ENCODE data around the gene ESCO1. TPM values are rescaled to one million over a fixed set of nuclear protein-coding genes. Genes with fewer than 3 reads are reported as not detected.
"Not testable (repeated sequence)": the region's sequence is repeated elsewhere in the genome, so short reads cannot be mapped to it uniquely, and the experiment has no call there.

Gene ESCO1
- total RNA-seq, 1 donor from 2014 or later: 14.3 TPM

DNA sequence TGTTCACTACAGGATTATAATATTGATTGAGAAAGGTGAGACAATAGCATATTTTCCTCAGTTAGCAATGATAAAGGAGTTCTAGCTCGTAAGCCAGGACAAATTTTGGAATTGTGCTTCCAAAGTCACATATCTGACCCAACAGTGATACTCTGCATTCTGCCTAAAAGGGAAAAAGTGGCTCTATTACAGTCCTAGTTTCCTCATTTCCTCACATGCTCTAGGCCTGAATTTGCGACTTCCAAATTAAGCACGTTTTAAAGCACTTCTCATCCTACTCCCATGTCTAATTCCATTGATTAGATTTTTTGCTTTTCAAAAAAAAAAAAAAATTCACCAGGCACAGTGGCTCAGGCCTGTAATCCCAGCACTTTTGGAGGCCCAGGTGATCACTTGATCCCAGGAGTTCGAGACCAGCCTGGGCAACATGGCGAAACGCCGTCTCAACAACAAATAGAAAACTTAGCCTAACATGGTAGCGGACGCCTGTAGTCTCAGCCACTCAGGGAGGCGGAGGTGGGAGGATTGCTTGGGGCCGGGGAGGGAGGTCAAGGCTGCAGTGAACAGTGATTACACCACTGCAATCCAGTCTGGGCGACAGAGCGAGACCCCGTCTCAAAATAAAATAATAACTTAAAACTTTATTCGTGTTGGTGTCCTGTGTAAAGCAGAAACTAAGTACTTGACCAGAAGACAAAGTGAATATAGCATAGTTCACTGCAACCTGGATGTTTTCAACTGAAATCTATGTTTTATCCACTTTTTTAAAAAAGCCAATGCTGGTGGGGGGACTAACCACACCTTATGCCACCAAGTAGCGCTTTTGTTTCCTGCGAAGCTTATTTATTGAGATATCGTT, 1.5 kb downstream of the ESCO1 start:
- H3K36me3 Mint-ChIP-seq (ENCODE audit: unreplicated experiment): peaks cover under 1% of the 10 kb centered on the region
- peak overlapping the region; percentile 98 for H3K27ac Mint-ChIP-seq (ENCODE audit: unreplicated experiment)
- peaks cover 13% of the 10 kb centered on the region for H3K9me3 Mint-ChIP-seq (ENCODE audit: unreplicated experiment)
- TF ChIP-seq, protein P1, sequence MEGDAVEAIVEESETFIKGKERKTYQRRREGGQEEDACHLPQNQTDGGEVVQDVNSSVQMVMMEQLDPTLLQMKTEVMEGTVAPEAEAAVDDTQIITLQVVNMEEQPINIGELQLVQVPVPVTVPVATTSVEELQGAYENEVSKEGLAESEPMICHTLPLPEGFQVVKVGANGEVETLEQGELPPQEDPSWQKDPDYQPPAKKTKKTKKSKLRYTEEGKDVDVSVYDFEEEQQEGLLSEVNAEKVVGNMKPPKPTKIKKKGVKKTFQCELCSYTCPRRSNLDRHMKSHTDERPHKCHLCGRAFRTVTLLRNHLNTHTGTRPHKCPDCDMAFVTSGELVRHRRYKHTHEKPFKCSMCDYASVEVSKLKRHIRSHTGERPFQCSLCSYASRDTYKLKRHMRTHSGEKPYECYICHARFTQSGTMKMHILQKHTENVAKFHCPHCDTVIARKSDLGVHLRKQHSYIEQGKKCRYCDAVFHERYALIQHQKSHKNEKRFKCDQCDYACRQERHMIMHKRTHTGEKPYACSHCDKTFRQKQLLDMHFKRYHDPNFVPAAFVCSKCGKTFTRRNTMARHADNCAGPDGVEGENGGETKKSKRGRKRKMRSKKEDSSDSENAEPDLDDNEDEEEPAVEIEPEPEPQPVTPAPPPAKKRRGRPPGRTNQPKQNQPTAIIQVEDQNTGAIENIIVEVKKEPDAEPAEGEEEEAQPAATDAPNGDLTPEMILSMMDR (IDR thresholded peaks at IDR 0.05; ENCODE audit: partially characterized antibody, unreplicated experiment): no peak
- peaks cover 3% of the 10 kb centered on the region for H3K27me3 Mint-ChIP-seq (ENCODE audit: unreplicated experiment)
- peak overlapping the region; percentile 99 for H3K4me3 Mint-ChIP-seq (ENCODE audit: unreplicated experiment)
- peaks cover 6% of the 10 kb centered on the region for H3K4me1 Mint-ChIP-seq (ENCODE audit: low read depth, unreplicated experiment)
- DNase-seq: no peak

DNA sequence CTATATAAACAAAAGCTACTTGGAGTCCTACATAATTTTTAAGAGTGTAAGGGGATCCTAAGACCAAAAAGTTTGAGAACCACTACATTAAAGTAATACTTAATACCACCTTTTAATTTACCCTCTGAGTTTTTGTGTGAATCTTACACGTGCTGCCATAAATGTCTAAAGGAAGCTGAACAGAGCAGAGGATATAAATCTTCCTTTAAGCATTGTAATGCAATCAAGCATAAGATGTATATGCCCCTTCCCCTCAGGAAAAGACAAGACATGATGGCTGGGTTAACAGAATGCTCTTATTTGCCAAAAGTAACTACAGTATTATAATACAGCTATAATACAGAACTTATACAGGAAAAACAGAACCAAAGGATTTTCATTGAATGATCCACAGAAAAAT, 2.9 kb downstream of the ESCO1 start:
- Mint-ChIP-seq H3K4me3 (ENCODE audit: unreplicated experiment) (no peak overlapping the region), H3K27ac (ENCODE audit: unreplicated experiment) (no peak overlapping the region), H3K36me3 (ENCODE audit: unreplicated experiment) (peaks cover 6% of the 10 kb centered on the region), H3K9me3 (ENCODE audit: unreplicated experiment) (peaks cover 16% of the 10 kb centered on the region), H3K4me1 (ENCODE audit: low read depth, unreplicated experiment) (peaks cover 6% of the 10 kb centered on the region), H3K27me3 (ENCODE audit: unreplicated experiment) (peaks cover 3% of the 10 kb centered on the region)
- DNase-seq: no peak
- TF ChIP-seq, protein P1 (IDR thresholded peaks at IDR 0.05; ENCODE audit: partially characterized antibody, unreplicated experiment): no peak

DNA sequence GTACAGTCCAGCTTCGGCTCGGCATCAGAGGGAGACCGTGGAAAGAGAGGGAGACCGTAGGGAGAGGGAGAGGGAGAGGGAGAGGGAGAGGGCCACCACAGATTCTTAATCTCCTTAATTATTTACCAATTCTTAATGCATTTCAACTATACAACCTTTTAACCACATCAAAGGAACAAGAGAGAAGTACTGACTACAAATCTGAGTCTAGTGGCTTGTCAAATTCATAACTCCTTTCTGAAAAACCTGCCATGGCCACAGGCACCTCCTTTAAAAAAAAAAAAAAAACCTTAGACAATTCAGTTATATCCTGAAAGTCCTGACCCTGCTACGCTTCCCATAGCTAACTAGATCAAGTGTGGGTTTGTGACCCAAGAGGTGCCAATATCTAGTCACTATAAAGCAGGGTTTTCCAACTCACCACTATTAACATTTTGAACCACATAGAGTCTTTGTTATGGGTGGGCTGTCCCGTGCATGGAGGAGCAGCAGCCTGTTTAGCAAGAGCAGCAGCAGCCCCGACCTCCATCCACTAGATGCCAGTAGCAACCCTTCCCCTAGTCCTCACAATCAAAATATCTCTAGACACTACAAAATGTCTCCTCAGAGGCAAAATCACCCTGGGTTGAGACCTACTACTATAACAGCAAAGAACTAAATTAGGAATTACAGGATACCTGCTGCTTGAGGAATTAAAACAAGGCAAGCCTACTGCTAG, 6.8 kb downstream of the ESCO1 start:
- Mint-ChIP-seq H3K27me3 (ENCODE audit: unreplicated experiment) (no peaks in the 10 kb centered on the region), H3K9me3 (ENCODE audit: unreplicated experiment) (peaks cover 10% of the 10 kb centered on the region), H3K4me3 (ENCODE audit: unreplicated experiment) (peak overlapping the region; percentile 20), H3K36me3 (ENCODE audit: unreplicated experiment) (peaks cover 6% of the 10 kb centered on the region), H3K27ac (ENCODE audit: unreplicated experiment) (peak overlapping the region; percentile 28), H3K4me1 (ENCODE audit: low read depth, unreplicated experiment) (peaks cover 3% of the 10 kb centered on the region)
- TF ChIP-seq, protein P1 (IDR thresholded peaks at IDR 0.05; ENCODE audit: partially characterized antibody, unreplicated experiment): no peak
- DNase-seq: no peak

DNA sequence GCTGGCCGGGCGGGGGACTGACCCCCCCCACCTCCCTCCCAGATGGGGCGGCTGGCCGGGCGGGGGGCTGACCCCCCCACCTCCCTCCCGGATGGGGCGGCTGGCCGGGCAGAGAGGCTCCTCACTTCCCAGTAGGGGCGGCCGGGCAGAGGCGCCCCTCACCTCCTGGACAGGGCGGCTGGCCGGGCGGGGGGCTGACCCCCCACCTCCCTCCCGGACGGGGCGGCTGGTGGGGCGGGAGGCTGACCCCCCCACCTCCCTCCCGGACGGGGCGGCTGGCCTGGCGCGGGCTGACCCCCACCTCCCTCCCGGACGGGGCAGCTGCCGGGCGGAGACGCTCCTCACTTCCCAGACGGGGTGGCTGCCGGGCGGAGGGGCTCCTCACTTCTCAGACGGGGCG, 8.1 kb downstream of the ESCO1 start:
- H3K27me3 Mint-ChIP-seq (ENCODE audit: unreplicated experiment); H3K4me3 Mint-ChIP-seq (ENCODE audit: unreplicated experiment); H3K36me3 Mint-ChIP-seq (ENCODE audit: unreplicated experiment); H3K27ac Mint-ChIP-seq (ENCODE audit: unreplicated experiment); DNase-seq; H3K4me1 Mint-ChIP-seq (ENCODE audit: low read depth, unreplicated experiment): not testable (repeated sequence)
- H3K9me3 Mint-ChIP-seq (ENCODE audit: unreplicated experiment): peaks cover 10% of the 10 kb centered on the region

DNA sequence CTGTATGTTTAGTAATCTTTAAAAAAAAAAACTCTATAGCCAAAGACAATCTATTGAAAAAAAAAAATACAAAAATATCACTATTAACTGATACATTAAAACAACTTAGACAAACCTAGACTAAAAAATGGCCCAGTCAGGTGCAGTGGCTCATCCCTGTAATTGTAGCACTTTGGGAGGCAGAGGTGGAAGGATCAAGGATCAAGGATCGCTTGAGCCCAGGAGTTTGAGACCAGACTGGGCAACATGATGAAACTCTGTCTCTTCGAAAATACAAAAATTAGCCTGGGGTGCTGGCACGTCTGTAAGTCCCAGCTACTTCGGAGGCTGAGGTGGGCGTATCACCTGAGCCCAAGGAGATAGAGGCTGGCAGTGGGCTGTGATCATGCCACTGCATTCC, 16.1 kb downstream of the ESCO1 start:
- no peak for DNase-seq
- H3K9me3 Mint-ChIP-seq (ENCODE audit: unreplicated experiment): no peaks in the 10 kb centered on the region
- H3K27ac Mint-ChIP-seq (ENCODE audit: unreplicated experiment): no peak overlapping the region
- no peaks in the 10 kb centered on the region for H3K27me3 Mint-ChIP-seq (ENCODE audit: unreplicated experiment)
- H3K4me1 Mint-ChIP-seq (ENCODE audit: low read depth, unreplicated experiment): no peaks in the 10 kb centered on the region
- no peaks in the 10 kb centered on the region for H3K36me3 Mint-ChIP-seq (ENCODE audit: unreplicated experiment)
- TF ChIP-seq, protein P1 (IDR thresholded peaks at IDR 0.05; ENCODE audit: partially characterized antibody, unreplicated experiment): no peak
- no peak overlapping the region for H3K4me3 Mint-ChIP-seq (ENCODE audit: unreplicated experiment)
